H9 (cell line): Measurements from ENCODE around the gene NCOA4. TPM values are rescaled to one million over a fixed set of nuclear protein-coding genes. Genes with fewer than 3 reads are reported as not detected.

Experiments used
- DNase-seq: peaks from one replicate; pipeline ENCODE4 v3.0.0-alpha.2; 2017
- H2AFZ ChIP-seq: one replicate; pipeline ENCODE4 v1.6.1; 2013; ENCODE audit warnings: mild to moderate bottlenecking, low read length, control low read depth, moderate library complexity
- H2AK5ac ChIP-seq: 2 replicates; pipeline ENCODE4 v1.6.1; 2013; ENCODE audit warnings: low read length, control low read depth, mixed read lengths; ENCODE audit not compliant: insufficient read length
- H2BK120ac ChIP-seq: one replicate; pipeline ENCODE4 v1.6.1; 2013; ENCODE audit warnings: low read depth, mild to moderate bottlenecking, low read length, control low read depth, inconsistent platforms; ENCODE audit not compliant: poor library complexity, severe bottlenecking
- H2BK12ac ChIP-seq: 2 replicates; pipeline ENCODE4 v1.6.1; 2013; ENCODE audit warnings: low read length, control low read depth, mixed read lengths, low read depth; ENCODE audit not compliant: insufficient read length
- H2BK15ac ChIP-seq: 2 replicates; pipeline ENCODE4 v1.6.1; 2013; ENCODE audit warnings: low read depth, low read length, control low read depth
- H2BK20ac ChIP-seq: one replicate; pipeline ENCODE4 v1.6.1; 2013; ENCODE audit warnings: low read depth, mild to moderate bottlenecking, low read length, control low read depth, inconsistent platforms; ENCODE audit not compliant: poor library complexity, severe bottlenecking
- H2BK5ac ChIP-seq: 2 replicates; pipeline ENCODE4 v1.6.1; 2013; ENCODE audit warnings: low read length, control low read depth, mixed read lengths; ENCODE audit not compliant: insufficient read length
- H3K14ac ChIP-seq: 2 replicates; pipeline ENCODE4 v1.6.1; 2013; ENCODE audit warnings: low read length, control low read depth; ENCODE audit not compliant: insufficient read depth
- H3K18ac ChIP-seq: 2 replicates; pipeline ENCODE4 v1.6.1; 2013; ENCODE audit warnings: low read depth, mild to moderate bottlenecking, mixed read lengths, low read length, control low read depth; ENCODE audit not compliant: insufficient read length
- H3K23ac ChIP-seq: 2 replicates; pipeline ENCODE4 v1.6.1; 2013; ENCODE audit warnings: low read length, control low read depth, mixed read lengths, low read depth; ENCODE audit not compliant: insufficient read length
- H3K23me2 ChIP-seq: 2 replicates; pipeline ENCODE4 v1.6.1; 2013; ENCODE audit warnings: low read depth, mild to moderate bottlenecking, mixed read lengths, low read length, control low read depth; ENCODE audit not compliant: insufficient read length, poor library complexity, severe bottlenecking
- H3K27ac ChIP-seq: 2 replicates; pipeline ENCODE4 v1.5.1; 2013; ENCODE audit warnings: low read length, control low read depth, mixed read lengths, low read depth; ENCODE audit not compliant: insufficient read length
- H3K27me3 ChIP-seq: 2 replicates; pipeline ENCODE4 v1.6.1; 2013; ENCODE audit warnings: low read length, control low read depth, inconsistent platforms; ENCODE audit not compliant: insufficient read depth
- H3K4ac ChIP-seq: 2 replicates; pipeline ENCODE4 v1.6.1; 2013; ENCODE audit warnings: low read depth, mild to moderate bottlenecking, control low read depth, inconsistent platforms, low read length, moderate library complexity
- H3K4me1 ChIP-seq: 2 replicates; pipeline ENCODE4 v1.6.1; 2013; ENCODE audit warnings: low read length, control low read depth, inconsistent platforms; ENCODE audit not compliant: insufficient read depth
- H3K4me2 ChIP-seq: 2 replicates; pipeline ENCODE4 v1.6.1; 2013; ENCODE audit warnings: low read length, control low read depth, mixed read lengths; ENCODE audit not compliant: insufficient read length, insufficient read depth
- H3K56ac ChIP-seq: 2 replicates; pipeline ENCODE4 v1.6.1; 2013; ENCODE audit warnings: low read depth, mild to moderate bottlenecking, mixed read lengths, low read length, control low read depth; ENCODE audit not compliant: insufficient read length
- H3K79me1 ChIP-seq: 2 replicates; pipeline ENCODE4 v1.6.1; 2013; ENCODE audit warnings: low read depth, mild to moderate bottlenecking, moderate library complexity, low read length, control low read depth, inconsistent platforms; ENCODE audit not compliant: insufficient read depth, poor library complexity, severe bottlenecking
- H3K79me2 ChIP-seq: 2 replicates; pipeline ENCODE4 v1.6.1; 2013; ENCODE audit warnings: low read length, control low read depth, inconsistent platforms; ENCODE audit not compliant: insufficient read depth
- H3K9ac ChIP-seq: 2 replicates; pipeline ENCODE4 v1.6.1; 2013; ENCODE audit warnings: low read length, control low read depth, mixed read lengths; ENCODE audit not compliant: insufficient read length; ENCODE audit errors: extremely low read depth
- H3K9me3 ChIP-seq: one replicate; pipeline ENCODE4 v1.6.1; 2013; ENCODE audit warnings: low read depth, low read length, inconsistent platforms; ENCODE audit not compliant: control insufficient read depth
- H3T11ph ChIP-seq: one replicate; pipeline ENCODE4 v1.6.1; 2013; ENCODE audit warnings: mild to moderate bottlenecking, low read length, control low read depth, inconsistent platforms
- H4K20me1 ChIP-seq: one replicate; pipeline ENCODE4 v1.6.1; 2013; ENCODE audit not compliant: control insufficient read depth, insufficient read length, insufficient read depth
- H4K5ac ChIP-seq: 2 replicates; pipeline ENCODE4 v1.6.1; 2013; ENCODE audit warnings: low read depth, mild to moderate bottlenecking, mixed read lengths, low read length, control low read depth; ENCODE audit not compliant: insufficient read length
- H4K8ac ChIP-seq: replicated peaks from 2 replicates; pipeline ENCODE4 v1.6.1; 2013; ENCODE audit warnings: low read length, control low read depth, mixed read lengths, low read depth; ENCODE audit not compliant: insufficient read length
- H4K91ac ChIP-seq: 2 replicates; pipeline ENCODE4 v1.6.1; 2013; ENCODE audit warnings: low read depth, mild to moderate bottlenecking, moderate library complexity, mixed read lengths, low read length, control low read depth; ENCODE audit not compliant: insufficient read length
- H3K27ac Mint-ChIP-seq, 3 experiments: 2 replicates in 2 of 3; 3 replicates in 1 of 3; pipeline ENCODE4 v1.8.0; 2020 to 2021; ENCODE audit warnings: mixed read lengths in 3 of 3, mild to moderate bottlenecking in 1 of 3, moderate library complexity in 1 of 3
- H3K27me3 Mint-ChIP-seq: 2 replicates; pipeline ENCODE4 v1.8.0; 2021; ENCODE audit warnings: low read depth, mild to moderate bottlenecking, moderate library complexity, mixed read lengths
- H3K36me3 Mint-ChIP-seq, 3 experiments: 2 replicates in 2 of 3; 3 replicates in 1 of 3; pipeline ENCODE4 v1.8.0; 2020 to 2021; ENCODE audit warnings: low read depth in 3 of 3, mixed read lengths in 3 of 3; ENCODE audit not compliant: insufficient read depth in 1 of 3
- H3K4me1 Mint-ChIP-seq, 2 experiments: 2 replicates each; pipeline ENCODE4 v1.8.0; 2020; ENCODE audit warnings: mixed read lengths in 2 of 2
- H3K4me3 Mint-ChIP-seq, 2 experiments: 2 replicates in 1 of 2; 3 replicates in 1 of 2; pipeline ENCODE4 v1.8.0; 2020 to 2021; ENCODE audit warnings: mild to moderate bottlenecking in 2 of 2, mixed read lengths in 2 of 2, moderate library complexity in 1 of 2
- H3K9me3 Mint-ChIP-seq, 2 experiments: 2 replicates in 1 of 2; 3 replicates in 1 of 2; pipeline ENCODE4 v1.8.0; 2020; ENCODE audit warnings: mild to moderate bottlenecking in 2 of 2, mixed read lengths in 2 of 2, moderate library complexity in 1 of 2
- CTCF ChIP-seq: fragments of 200-600 bp; sonication (generic); conservative IDR thresholded peaks from 3 replicates; pipeline ENCODE4 v1.8.0; 2021; ENCODE audit warnings: antibody characterized with exemption, mild to moderate bottlenecking
- total RNA-seq: library from RNA; stranded (reverse); gene quantifications from 2 replicates; pipeline ENCODE4 v1.2.1, GENCODE V29; 2021

Gene NCOA4
- total RNA-seq, 1 experiment from 2014 or later: 83.3 TPM

GRCh38 chr10:46057038-46057437 lies 26.6 kb upstream of the NCOA4 start:
- Mint-ChIP-seq H3K4me3 (no peak overlapping the region), H3K9me3 (peaks cover 4% of the 10 kb centered on the region in 2 experiments; a peak in 3 of 5 replicates), H3K4me1 (peaks cover 35 to 43% of the 10 kb centered on the region in 2 experiments), H3K27ac (no peak overlapping the region), H3K27me3 (peaks cover 2% of the 10 kb centered on the region), H3K36me3 (peaks cover 0 to 5% (median 0%) of the 10 kb centered on the region in 3 experiments; a peak in 2 of 7 replicates)
- H3K14ac ChIP-seq: no peak overlapping the region
- DNase-seq: no peak
- no peaks in the 10 kb centered on the region for H3K23me2 ChIP-seq
- H3K9me3 ChIP-seq: no peaks in the 10 kb centered on the region
- no peak overlapping the region for H2BK120ac ChIP-seq
- no peak overlapping the region for H3T11ph ChIP-seq
- no peak overlapping the region for H3K27ac ChIP-seq
- no peak for TF ChIP-seq CTCF
- H2BK15ac ChIP-seq: no peak overlapping the region
- H4K8ac ChIP-seq: no peak overlapping the region
- H3K9ac ChIP-seq: no peak overlapping the region
- no peak overlapping the region for H3K4me2 ChIP-seq
- H2BK20ac ChIP-seq: no peak overlapping the region
- H3K23ac ChIP-seq: no peak overlapping the region
- peaks cover 13% of the 10 kb centered on the region; the same call in 1 of the 2 replicates for H3K4me1 ChIP-seq
- no peak overlapping the region for H3K18ac ChIP-seq
- H3K4ac ChIP-seq: no peak overlapping the region
- no peak overlapping the region for H2BK12ac ChIP-seq
- no peaks in the 10 kb centered on the region for H3K79me1 ChIP-seq
- H2AFZ ChIP-seq: no peak overlapping the region
- no peaks in the 10 kb centered on the region for H3K27me3 ChIP-seq
- H4K5ac ChIP-seq: no peak overlapping the region
- H2AK5ac ChIP-seq: no peak overlapping the region
- H3K79me2 ChIP-seq: no peaks in the 10 kb centered on the region
- no peak overlapping the region for H3K56ac ChIP-seq
- no peak overlapping the region for H4K91ac ChIP-seq
- H4K20me1 ChIP-seq: no peaks in the 10 kb centered on the region
- no peak overlapping the region for H2BK5ac ChIP-seq
